Tibial artery (tissue), 4 donors: ENCODE results near the gene SF3B2.

ENCODE experiments used
- DNase-seq, 2 donors: peaks; one replicate each; pipeline ENCODE4 v3.0.0-alpha.2; 2019
- H3K27ac ChIP-seq, 2 donors: fragments of 200-600 bp; sonication (generic) in 1 of 2; 1 replicate in 1 of 2; 2 replicates in 1 of 2; pipeline ENCODE4 v1.5.1; 2018 to 2019; ENCODE audit warnings: mild to moderate bottlenecking in 1 of 2
- H3K27me3 ChIP-seq, 2 donors: fragments of 200-600 bp; sonication (generic) in 1 of 2; one replicate each; pipeline versions ENCODE4 v1.5.1 to v1.6.0; 2016 to 2019
- H3K36me3 ChIP-seq, 3 donors: fragments of 200-600 bp; sonication (generic) in 2 of 3; one replicate each; pipeline ENCODE4 v1.5.1; 2016 to 2019; ENCODE audit warnings: mild to moderate bottlenecking in 2 of 3
- H3K4me1 ChIP-seq, 4 donors: fragments of 200-600 bp; sonication (generic) in 2 of 4; 1 replicate in 3 of 4; 2 replicates in 1 of 4; pipeline ENCODE4 v1.5.1; 2016 to 2019
- H3K4me3 ChIP-seq, 2 donors: fragments of 200-600 bp; sonication (generic) in 1 of 2; 1 replicate in 1 of 2; 2 replicates in 1 of 2; pipeline ENCODE4 v1.5.1; 2018 to 2019; ENCODE audit warnings: mild to moderate bottlenecking in 2 of 2
- H3K9me3 ChIP-seq, 3 donors: fragments of 200-600 bp; sonication (generic) in 1 of 3; one replicate each; pipeline ENCODE4 v1.5.1; 2016 to 2019
- intact Hi-C: fragments of 100-400 bp; cut with DNase I; formaldehyde crosslinking; loops from one replicate; pipeline ENCODE4 v1.15.0; 2023; ENCODE audit warnings: low total_unique reads
- TF ChIP-seq, protein P1 (sequence below), 2 experiments: fragments of 200-600 bp in 1 of 2; fragments of 450-650 bp in 1 of 2; IDR thresholded peaks; one replicate each; pipeline ENCODE4 v1.5.1; 2017 to 2019; ENCODE audit warnings: antibody characterized with exemption in 2 of 2, mild to moderate bottlenecking in 1 of 2, moderate library complexity in 1 of 2

The SF3B2 gene

DNA sequence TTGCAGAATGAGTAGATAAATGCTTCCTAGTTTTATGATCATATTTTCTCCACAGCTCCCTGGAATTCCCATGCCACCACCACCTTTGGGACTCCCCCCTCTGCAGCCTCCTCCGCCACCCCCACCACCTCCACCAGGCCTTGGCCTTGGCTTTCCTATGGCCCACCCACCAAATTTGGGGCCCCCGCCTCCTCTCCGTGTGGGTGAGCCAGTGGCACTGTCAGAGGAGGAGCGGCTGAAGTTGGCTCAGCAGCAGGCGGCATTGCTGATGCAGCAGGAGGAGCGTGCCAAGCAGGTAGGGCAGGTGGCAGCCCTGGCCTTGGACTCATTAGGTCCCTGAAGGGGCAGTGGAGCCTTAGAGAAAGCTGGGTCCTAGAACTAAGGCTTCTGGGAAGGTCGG is 2.9 kb downstream of the SF3B2 start:
- intact Hi-C loops: no loop called here
- no peaks in the 10 kb centered on the region for H3K27me3 ChIP-seq
- no peak overlapping the region for H3K4me3 ChIP-seq
- no peak overlapping the region for H3K27ac ChIP-seq
- peaks cover 53 to 61% (median 58%) of the 10 kb centered on the region in 3 donors for H3K36me3 ChIP-seq
- TF ChIP-seq, protein P1, sequence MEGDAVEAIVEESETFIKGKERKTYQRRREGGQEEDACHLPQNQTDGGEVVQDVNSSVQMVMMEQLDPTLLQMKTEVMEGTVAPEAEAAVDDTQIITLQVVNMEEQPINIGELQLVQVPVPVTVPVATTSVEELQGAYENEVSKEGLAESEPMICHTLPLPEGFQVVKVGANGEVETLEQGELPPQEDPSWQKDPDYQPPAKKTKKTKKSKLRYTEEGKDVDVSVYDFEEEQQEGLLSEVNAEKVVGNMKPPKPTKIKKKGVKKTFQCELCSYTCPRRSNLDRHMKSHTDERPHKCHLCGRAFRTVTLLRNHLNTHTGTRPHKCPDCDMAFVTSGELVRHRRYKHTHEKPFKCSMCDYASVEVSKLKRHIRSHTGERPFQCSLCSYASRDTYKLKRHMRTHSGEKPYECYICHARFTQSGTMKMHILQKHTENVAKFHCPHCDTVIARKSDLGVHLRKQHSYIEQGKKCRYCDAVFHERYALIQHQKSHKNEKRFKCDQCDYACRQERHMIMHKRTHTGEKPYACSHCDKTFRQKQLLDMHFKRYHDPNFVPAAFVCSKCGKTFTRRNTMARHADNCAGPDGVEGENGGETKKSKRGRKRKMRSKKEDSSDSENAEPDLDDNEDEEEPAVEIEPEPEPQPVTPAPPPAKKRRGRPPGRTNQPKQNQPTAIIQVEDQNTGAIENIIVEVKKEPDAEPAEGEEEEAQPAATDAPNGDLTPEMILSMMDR (IDR thresholded peaks at IDR 0.05): no peak
- H3K9me3 ChIP-seq: no peaks in the 10 kb centered on the region
- H3K4me1 ChIP-seq: peaks cover 0 to 26% (median 20%) of the 10 kb centered on the region in 4 donors
- DNase-seq: no peak

DNA sequence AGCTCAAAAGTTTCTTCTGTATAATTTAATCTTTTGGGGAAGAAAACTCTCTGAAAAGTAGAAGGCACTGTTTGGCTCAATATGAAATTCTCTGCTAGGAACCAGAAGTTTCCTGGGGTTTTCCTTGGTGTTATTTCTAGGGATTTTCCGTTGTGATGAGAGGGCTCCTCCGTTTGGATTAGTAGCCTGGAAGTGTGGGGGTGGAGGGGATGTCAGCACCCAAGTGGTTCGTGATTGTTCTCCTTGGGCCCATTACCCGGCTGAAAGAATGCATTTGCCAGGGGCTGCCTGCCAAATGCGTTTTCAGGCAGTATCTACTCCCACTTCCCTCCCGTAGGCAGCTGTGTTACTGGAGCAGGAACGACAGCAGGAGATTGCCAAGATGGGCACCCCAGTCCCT is 4.3 kb downstream of the SF3B2 start:
- no peak overlapping the region for H3K27ac ChIP-seq
- no peak overlapping the region for H3K4me3 ChIP-seq
- intact Hi-C loops: no loop called here
- no peaks in the 10 kb centered on the region for H3K27me3 ChIP-seq
- no peak for DNase-seq
- peaks cover 68 to 76% (median 73%) of the 10 kb centered on the region in 3 donors for H3K36me3 ChIP-seq
- no peaks in the 10 kb centered on the region for H3K9me3 ChIP-seq
- TF ChIP-seq, protein P1 (IDR thresholded peaks at IDR 0.05): no peak
- H3K4me1 ChIP-seq: peaks cover 0 to 21% (median 15%) of the 10 kb centered on the region in 4 donors

DNA sequence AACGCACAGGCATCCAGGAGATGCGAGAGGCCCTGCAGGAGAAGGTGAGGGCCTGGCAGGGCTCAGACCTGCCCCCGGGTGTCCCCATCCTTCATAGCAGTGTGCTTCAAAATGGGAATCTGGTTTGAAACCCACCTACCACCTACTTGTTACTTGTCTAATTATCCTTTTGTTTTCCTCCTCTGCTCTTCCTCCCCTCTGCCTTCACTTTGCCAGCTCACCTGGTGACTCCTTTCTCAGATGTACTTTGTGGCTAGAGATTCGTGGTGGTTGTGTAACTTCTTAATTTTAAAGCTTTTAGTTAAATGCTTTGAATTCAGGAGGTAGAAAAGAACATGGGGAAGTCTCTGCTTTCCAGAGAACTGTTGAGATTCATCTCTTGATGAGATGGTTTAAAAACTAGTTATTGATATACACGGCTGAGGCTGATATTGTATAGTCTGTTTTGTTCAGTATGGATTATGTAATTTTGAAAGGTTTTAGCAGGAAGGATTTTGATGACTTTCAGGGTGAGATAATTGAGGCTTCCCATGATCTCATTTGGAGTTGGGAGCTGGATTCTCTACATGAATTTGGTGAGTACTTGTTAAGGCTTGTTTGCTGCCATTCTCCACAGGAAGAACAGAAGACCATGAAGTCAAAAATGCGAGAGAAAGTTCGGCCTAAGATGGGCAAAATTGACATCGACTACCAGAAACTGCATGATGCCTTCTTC is 8.0 kb downstream of the SF3B2 start:
- H3K4me1 ChIP-seq: no peaks in the 10 kb centered on the region
- H3K36me3 ChIP-seq: peaks cover 94 to 99% (median 96%) of the 10 kb centered on the region in 3 donors
- H3K27ac ChIP-seq: no peak overlapping the region
- TF ChIP-seq, protein P1 (IDR thresholded peaks at IDR 0.05): no peak
- DNase-seq: no peak
- H3K9me3 ChIP-seq: no peaks in the 10 kb centered on the region
- intact Hi-C loops: no loop called here
- H3K4me3 ChIP-seq: no peak overlapping the region
- H3K27me3 ChIP-seq: no peaks in the 10 kb centered on the region

DNA sequence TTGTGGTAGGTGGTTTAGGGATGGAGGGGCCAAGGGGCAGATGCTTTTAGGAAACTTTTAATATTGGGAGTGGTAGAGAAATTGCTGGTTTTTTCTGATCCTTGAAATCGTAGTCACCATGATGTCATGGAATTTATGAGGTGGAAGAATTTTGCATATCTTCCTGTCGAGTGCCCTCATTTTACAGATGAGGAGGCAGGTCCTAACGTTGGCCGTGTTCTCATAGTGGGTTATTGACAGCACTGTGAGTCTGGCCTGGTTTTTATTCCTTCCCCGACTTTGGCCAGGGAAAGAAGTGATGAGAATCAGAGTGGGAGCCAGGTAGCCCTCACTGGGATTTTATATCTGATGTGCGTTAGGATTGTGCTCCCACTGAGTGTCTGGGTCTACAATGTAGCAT is 9.1 kb downstream of the SF3B2 start:
- Histone ChIP-seq H3K27ac (no peak overlapping the region), H3K27me3 (no peaks in the 10 kb centered on the region), H3K9me3 (no peaks in the 10 kb centered on the region), H3K36me3 (peaks cover 91 to 97% (median 96%) of the 10 kb centered on the region in 3 donors), H3K4me3 (no peak overlapping the region), H3K4me1 (no peaks in the 10 kb centered on the region)
- no peak for DNase-seq
- intact Hi-C loops: no loop called here
- TF ChIP-seq, protein P1 (IDR thresholded peaks at IDR 0.05): no peak

DNA sequence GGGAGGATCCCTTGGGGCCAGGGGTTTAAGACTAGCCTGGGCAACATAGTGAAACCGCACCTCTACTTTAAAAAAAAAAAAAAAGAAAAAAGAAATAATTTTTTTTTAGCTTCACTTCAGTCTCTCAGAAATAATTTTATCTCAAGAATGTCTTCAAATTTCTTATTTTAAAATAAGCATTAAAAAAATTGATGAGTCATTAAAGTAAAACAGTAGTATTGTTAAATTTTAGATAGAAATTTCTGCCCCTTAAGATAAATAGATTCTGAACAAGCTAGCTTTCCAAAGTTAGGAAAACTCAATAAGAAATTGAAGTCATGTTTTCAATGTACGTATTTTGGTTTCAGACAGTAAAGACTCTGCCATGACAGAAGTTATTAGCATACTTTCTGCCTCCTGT is 10.2 kb downstream of the SF3B2 start:
- Histone ChIP-seq H3K27me3 (no peaks in the 10 kb centered on the region), H3K4me1 (no peaks in the 10 kb centered on the region), H3K36me3 (peaks cover 91 to 97% (median 96%) of the 10 kb centered on the region in 3 donors), H3K27ac (no peak overlapping the region), H3K9me3 (no peaks in the 10 kb centered on the region), H3K4me3 (no peak overlapping the region)
- no peak for DNase-seq
- TF ChIP-seq, protein P1 (IDR thresholded peaks at IDR 0.05): no peak
- intact Hi-C loops: no loop called here
